Melanocyte of skin (primary cell): ENCODE measurements around the gene ANAPC2. TPM values are rescaled to one million over a fixed set of nuclear protein-coding genes. Genes with fewer than 3 reads are reported as not detected.

Source experiments
- small RNA-seq, 2 donors: library from RNA; depleted of rRNA; stranded (forward); fragments of <200 nt; gene quantifications; one replicate each; pipeline ENCODE3, GENCODE V24; 2012
- total RNA-seq, 2 donors: library from RNA; depleted of rRNA; stranded (reverse); fragments of >200 nt; gene quantifications; 2 replicates each; pipeline ENCODE4 v1.2.3, GENCODE V29; 2012

Gene ANAPC2, protein sequence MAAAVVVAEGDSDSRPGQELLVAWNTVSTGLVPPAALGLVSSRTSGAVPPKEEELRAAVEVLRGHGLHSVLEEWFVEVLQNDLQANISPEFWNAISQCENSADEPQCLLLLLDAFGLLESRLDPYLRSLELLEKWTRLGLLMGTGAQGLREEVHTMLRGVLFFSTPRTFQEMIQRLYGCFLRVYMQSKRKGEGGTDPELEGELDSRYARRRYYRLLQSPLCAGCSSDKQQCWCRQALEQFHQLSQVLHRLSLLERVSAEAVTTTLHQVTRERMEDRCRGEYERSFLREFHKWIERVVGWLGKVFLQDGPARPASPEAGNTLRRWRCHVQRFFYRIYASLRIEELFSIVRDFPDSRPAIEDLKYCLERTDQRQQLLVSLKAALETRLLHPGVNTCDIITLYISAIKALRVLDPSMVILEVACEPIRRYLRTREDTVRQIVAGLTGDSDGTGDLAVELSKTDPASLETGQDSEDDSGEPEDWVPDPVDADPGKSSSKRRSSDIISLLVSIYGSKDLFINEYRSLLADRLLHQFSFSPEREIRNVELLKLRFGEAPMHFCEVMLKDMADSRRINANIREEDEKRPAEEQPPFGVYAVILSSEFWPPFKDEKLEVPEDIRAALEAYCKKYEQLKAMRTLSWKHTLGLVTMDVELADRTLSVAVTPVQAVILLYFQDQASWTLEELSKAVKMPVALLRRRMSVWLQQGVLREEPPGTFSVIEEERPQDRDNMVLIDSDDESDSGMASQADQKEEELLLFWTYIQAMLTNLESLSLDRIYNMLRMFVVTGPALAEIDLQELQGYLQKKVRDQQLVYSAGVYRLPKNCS
- 10 to 100 TPM; 20.6 to 25.6 TPM for total RNA-seq

DNA sequence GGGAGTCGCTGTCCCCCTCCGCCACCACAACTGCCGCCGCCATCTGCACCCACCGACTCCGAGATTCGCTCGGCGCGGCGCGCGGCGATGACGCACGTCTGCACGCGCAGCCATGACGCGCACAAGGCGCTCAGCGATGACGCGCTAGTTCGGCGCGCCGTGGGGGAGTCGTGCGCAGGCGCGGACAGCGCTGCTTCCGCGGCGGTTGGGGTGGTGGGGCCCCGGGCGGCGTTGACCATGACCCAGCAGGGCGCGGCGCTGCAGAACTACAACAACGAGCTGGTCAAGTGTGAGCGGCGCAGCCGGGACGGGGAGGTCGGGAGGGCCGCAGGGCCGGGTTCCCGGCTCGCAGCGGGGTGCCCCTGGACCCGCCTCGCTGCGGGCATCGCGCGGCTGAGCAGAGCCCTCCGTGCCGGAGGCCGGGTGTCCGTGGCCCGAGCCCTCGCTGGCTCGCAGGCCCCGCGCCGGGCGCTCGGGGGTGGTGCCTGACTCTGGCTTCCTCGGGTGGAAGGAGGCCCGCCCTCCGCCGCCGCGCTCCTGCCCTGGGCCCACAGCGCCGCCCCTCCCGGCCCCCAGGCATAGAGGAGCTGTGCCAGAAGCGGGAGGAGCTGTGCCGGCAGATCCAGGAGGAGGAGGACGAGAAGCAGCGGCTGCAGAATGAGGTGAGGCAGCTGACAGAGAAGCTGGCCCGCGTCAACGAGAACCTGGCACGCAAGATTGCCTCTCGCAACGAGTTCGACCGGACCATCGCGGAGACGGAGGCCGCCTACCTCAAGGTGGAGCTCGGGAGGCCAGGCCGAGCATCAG lies at the start of gene ANAPC2, which contains the start of gene SSNA1:
ANAPC2 (minus strand) TSS at position 71 of the 807 bp plus-strand sequence; CDS start at position 43, 28 bp downstream.
SSNA1 (plus strand) TSS at position 187 of the 807 bp plus-strand sequence; CDS start at position 238, 51 bp downstream.

DNA sequence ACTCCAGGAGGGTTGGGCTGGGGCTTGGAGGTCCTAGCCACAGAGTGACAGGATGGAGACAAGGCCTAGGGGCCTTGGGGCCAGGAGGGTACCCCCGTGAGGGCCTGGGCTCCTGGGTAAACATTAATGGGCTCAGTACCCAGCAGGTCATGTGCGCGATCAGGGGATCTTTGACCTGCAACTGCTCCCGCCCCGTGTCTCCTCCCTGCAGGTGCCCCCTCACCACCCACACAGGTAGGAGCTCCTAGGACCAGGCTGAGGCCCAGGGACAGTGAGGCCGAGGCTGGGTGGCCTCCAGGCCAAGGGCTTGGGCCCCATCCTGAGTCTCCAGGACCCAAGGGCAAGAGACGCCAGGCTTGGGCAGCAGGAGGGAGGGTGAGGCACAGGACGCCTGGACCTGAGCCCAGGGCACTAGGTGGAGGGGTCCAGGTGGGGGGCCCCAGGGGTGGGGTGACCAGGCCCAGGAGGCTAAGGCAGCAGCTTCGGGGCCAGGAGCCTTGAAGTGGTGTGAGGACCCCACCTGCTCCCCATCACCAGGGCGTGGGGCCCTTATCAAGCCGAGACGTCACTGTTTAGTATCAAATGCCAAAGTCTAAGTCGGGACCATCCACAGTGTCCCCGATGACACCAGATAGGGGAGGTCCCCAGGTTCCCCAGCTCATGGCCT lies 42.5 kb upstream of the ANAPC2 start, which contains the start of gene SLC34A3:
SLC34A3 (plus strand) TSS at position 197 of the 667 bp plus-strand sequence. CDS start 802 bp downstream, outside the sequence.

DNA sequence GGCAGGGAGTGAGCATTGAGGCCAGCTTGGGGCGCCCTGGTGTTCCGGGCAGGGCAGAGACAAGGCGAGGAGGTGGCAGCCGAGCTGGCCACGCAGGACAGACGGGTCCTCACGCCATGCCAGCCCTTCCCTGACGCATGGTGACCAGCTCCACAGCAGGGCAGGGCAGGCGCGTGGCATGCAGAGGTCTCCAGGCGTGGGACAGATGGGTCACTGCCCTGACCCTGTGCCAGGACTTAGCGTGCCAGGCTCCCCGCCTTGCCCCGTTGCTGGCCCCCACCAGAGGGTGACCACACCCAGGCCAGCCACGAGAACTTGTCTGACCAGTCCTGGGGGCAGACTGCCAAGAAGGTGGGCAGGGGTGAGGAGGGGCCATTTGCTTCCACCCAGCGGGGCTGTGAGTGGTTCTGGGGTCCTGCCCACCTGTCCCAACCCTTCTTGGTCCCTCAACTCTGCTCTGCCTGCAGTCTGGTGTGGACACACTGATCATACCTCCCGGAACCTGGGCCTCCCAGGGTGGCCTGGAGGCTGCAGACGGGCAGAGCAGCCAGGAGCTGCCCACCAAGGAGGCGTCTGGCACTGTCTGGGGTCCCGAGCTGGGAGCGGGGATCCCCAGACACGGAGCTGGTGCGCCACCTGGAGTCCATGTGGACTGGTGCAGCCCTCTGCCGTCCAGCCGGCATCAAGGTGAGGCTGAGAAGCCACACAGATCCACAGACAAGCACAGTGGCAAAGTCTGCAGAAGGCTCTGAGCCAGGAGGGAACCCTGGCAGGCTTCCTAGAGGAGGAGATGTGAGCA lies 38.9 kb upstream of the ANAPC2 start, which contains the start of gene RNF224:
RNF224 (plus strand) TSS at position 449 of the 799 bp plus-strand sequence. CDS start 834 bp downstream, outside the sequence.

DNA sequence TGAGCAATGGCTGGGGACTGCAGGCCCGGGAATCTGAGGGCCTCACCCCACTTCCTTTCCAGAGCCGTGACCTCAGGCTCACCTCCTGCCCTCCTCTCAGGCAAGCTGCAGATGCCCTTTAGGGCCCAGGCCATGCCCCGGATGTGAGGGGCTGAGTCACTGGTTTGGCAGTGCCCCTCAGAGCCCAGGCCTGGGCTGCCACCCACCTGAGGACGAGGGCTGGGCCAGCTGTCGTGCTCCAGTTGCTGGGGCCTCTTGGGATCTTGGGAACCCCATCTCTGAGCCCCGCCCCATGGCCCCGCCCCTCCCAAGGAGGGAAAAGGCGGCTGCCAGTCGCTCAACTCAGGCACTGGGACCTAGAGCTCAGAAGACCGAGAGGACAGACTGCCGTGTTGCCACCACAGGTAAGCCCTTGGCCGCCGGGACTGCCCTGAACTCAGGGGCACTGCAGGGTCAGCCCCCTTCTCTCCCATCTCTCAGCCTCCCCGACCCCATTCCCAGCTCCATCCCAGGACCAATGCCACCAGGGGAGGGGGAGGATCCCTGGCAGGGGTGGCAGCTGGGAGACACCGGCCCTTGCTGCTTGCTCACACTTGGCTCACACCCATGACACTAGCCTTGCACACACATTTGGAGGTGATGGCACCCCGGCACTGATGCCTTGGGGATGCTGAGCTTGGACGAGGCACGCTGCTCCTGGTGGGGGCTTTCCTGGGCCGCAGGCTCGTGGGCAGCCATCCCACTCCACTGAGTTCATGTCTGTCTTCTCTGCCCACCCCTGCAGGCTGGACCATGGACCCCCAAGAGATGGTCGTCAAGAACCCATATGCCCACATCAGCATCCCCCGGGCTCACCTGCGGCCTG lies 36.7 kb upstream of the ANAPC2 start, which contains the start of gene CYSRT1:
CYSRT1 (plus strand) TSS at position 345 of the 865 bp plus-strand sequence; CDS start at position 793, 448 bp downstream.

DNA sequence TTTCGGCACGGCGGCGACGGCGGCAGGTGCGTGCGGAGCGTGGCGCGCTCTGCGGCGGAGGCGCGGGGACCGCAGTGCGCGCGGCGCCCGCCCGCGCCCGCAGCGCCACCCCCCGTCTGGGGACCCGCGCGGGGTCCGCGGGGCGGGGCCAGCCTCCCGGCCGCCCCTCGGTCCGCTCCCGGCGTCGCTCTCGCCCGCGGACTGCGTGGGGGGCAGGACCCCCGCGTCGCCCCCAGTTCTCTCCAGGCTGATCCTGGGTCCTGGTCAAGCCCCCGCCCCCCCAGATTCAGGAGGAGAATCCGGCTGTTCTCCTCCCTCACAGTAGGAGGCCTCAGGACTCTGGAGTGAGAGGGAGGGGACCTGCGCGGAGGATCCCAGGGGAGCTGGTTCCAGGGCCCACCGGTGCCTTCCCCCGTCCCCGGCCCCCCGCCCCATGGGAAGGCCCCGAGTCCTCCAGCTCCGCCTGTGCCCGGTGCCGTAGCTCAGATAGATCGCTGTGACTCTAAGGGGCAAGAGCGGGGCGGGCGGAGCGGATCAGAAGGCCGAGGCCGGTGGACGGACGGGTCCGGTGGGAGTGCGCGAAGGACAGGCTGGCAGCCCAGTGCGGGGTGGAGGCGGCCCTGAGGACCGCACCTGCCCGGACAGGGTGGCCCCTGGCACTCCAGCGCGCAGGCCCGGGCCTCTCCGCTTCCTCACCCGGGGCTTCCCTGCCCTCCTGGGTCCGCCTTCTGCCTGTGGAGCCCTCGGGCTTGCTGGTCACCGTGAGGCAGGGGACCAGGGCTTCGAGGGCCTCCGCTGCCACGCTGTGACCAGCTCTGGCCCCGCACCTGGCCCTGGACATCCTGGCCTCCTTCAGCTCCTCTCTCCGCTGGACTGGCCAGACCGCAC lies 34.1 kb upstream of the ANAPC2 start, which contains the start of gene RNF208:
RNF208 (minus strand) TSS at position 51 of the 888 bp plus-strand sequence. CDS start 1,028 bp downstream, outside the sequence.

DNA sequence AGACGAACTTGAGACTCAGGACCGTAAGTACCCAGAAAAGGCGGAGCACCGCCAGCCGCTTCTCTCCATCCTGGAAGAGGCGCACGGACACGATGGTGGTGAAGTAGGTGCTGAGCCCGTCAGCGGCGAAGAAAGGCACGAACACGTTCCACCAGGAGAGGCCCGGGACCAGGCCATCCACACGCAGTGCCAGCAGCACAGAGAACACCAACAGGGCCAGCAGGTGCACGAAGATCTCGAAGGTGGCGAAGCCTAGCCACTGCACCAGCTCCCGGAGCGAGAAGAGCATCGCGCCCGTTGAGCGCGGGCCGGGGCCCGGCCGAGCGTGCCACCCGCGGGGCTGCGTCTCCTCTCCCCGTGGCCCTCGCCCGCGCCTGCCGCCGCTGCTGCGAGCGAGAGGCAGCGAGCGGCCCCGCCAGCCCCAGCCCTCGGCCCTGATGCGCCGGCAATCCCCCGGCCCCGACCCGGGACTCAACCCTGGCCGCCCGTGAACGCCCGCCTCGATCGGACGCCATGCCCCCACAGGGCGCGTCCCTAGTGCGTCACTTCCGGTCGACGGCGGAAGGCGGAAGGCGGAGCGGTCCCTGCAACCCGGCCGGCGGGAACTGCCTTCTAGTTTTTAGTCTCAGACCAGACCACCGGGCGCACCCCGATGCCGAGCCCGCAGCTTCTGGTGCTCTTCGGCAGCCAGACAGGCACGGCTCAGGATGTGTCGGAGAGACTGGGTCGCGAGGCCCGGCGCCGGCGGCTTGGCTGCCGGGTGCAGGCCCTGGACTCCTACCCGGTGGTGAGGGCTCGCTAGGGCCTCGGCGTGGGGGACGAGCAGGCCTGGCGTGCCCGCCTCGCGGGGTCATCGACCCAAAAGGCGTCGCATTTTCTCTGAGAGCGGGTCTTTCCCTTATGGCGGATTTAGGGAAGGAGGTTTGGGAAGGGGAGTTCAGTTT lies 17.0 kb upstream of the ANAPC2 start, which contains the start of the genes NDOR1 and TMEM203:
NDOR1 (plus strand) TSS at position 575 of the 944 bp plus-strand sequence; CDS start at position 653, 78 bp downstream.
TMEM203 (minus strand) TSS at position 523 of the 944 bp plus-strand sequence; CDS start at position 289, 234 bp downstream.

DNA sequence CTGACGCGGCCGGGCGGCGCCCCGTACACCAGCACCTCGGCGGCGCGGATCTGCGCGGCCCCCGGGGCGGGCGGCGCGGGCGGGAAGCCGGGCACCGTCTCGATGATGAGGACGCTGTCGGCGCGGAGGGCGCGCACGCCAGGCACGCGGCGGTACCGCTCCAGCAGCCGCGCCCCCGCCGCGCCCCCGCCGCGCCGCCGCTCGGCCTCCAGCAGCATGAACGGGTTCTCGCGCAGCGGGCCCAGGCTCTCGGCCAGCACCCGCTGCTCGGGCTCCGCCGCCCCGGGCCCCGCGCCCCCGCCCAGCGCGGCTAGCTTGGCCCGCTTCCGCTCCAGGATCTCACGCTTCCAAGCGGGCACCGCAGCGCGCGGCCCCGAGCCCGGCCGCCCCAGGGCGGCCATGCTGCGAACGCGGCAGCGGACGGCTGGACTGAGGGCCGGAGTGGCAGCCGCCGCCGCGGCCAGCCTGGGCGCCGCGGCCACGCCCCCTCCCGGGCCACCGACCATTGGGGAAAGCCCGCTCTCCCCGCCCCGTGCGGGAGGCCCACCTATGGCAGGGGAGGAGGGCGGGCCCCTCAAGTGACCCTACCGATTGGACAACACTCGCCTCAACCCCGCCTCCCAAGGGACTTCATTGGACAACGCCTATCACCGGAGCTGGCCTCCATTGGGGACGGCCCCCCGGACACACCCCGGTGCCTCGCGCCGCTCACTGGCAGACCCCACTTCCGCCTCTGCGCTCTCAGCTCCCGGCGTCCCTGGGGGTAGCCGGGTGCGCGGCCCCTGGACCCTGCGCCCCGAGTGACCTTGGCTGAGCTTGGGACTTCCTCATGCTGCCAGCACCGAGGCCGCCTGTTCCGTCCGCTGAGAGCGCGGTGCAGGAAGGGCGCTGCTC lies 12.2 kb upstream of the ANAPC2 start, which contains the start of gene TPRN:
TPRN (minus strand) TSS at position 431 of the 894 bp plus-strand sequence; CDS start at position 401, 30 bp downstream.

DNA sequence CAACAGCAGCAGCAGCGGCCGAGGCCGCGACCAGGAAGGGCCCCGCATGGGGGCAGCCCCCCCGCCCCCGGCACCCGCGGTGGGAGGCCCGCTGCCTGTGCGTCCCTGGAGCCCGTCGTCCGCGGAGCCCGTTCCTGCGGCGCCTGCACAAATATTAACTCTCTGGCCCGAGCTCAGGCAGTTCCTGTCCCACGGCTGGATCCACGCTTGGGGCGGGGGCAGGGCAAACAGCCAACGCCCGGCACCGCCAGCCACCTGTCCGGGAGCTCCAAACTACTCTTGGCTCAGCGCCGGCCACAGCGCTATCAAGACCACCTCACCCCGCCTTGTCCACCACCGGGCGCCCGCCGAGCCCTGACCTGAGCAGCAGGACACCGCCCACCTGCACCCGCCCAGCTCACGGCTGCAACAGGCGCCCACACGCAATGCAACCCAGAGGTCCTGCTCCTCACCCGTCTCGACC lies 18.4 kb downstream of the ANAPC2 start, which contains the start of gene LRRC26:
LRRC26 (minus strand) TSS at position 156 of the 463 bp plus-strand sequence; CDS start at position 48, 108 bp downstream.

DNA sequence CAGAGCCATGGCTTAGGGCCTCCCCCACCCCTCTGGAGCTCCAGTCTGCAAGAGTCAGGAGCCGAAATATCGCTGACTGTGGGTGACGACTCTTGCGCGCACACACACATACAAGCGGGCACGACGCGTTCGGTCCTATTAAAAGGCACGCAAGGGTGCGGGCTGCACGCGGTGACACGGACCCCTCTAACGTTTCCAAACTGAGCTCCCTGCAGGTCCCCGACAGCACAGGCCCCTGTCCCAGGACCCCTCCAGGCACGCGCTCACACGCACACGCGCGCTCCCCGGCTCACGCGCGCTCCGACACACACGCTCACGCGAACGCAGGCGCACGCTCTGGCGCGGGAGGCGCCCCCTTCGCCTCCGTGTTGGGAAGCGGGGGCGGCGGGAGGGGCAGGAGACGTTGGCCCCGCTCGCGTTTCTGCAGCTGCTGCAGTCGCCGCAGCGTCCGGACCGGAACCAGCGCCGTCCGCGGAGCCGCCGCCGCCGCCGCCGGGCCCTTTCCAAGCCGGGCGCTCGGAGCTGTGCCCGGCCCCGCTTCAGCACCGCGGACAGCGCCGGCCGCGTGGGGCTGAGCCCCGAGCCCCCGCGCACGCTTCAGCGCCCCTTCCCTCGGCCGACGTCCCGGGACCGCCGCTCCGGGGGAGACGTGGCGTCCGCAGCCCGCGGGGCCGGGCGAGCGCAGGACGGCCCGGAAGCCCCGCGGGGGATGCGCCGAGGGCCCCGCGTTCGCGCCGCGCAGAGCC lies 49.5 kb downstream of the ANAPC2 start, which contains the start of gene GRIN1:
GRIN1 (plus strand) TSS at position 433 of the 746 bp plus-strand sequence. CDS start 333 bp downstream, outside the sequence.

Small RNA genes within 50 kb of the gene (small RNA-seq; reads per million reads assigned to genes)
- gene MIR3621: 0 reads per million in 2 donors

Other genes starting within 250 kb of the ANAPC2 start
- 100 to 1,000 TPM; 140 to 142 TPM for gene FBXW5, start 243.8 kb downstream of the ANAPC2 start, total RNA-seq
- gene C8G, start 243.3 kb downstream of the ANAPC2 start, total RNA-seq: under 1 TPM in 1 of 2 donors, not detected in 1; under 0.01 TPM
- not detected for gene LCN12, start 236.3 kb downstream of the ANAPC2 start, total RNA-seq
- not detected for gene PTGDS, start 211.1 kb downstream of the ANAPC2 start, total RNA-seq
- gene LCNL1, start 205.6 kb downstream of the ANAPC2 start, total RNA-seq: not detected
- 10 to 100 TPM; 15.1 to 20.6 TPM for gene PAXX, start 196.1 kb downstream of the ANAPC2 start, total RNA-seq
- not detected for gene CLIC3, start 192.0 kb downstream of the ANAPC2 start, total RNA-seq
- gene ABCA2, start 160.3 kb downstream of the ANAPC2 start, total RNA-seq: 10 to 100 TPM in 1 of 2 donors, 1 to 10 TPM in 1; 6.0 to 15.5 TPM
- gene FUT7, start 156.5 kb downstream of the ANAPC2 start, total RNA-seq: not detected
- 1 to 10 TPM; 4.8 to 5.7 TPM for gene NPDC1, start 142.4 kb downstream of the ANAPC2 start, total RNA-seq
- not detected for gene ENTPD2, start 134.5 kb downstream of the ANAPC2 start, total RNA-seq
- gene SAPCD2, start 118.0 kb downstream of the ANAPC2 start, total RNA-seq: 10 to 100 TPM in 1 of 2 donors, 1 to 10 TPM in 1; 5.5 to 12.0 TPM
- gene UAP1L1, start 111.0 kb downstream of the ANAPC2 start, total RNA-seq: 10 to 100 TPM; 27.0 to 34.4 TPM
- gene MAN1B1, start 101.6 kb downstream of the ANAPC2 start, total RNA-seq: 10 to 100 TPM; 44.3 to 55.7 TPM
- gene DPP7, start 73.8 kb downstream of the ANAPC2 start, total RNA-seq: 100 to 1,000 TPM in 1 of 2 donors, 10 to 100 TPM in 1; 90.9 to 110 TPM
- not detected for gene GRIN1, start 49.4 kb downstream of the ANAPC2 start, total RNA-seq
- gene LRRC26, start 18.5 kb downstream of the ANAPC2 start, total RNA-seq: not detected
- not detected for gene TMEM210, start 16.5 kb downstream of the ANAPC2 start, total RNA-seq
- gene SSNA1, start 116 bp upstream of the ANAPC2 start, total RNA-seq: 100 to 1,000 TPM in 1 of 2 donors, 10 to 100 TPM in 1; 70.2 to 109 TPM
- gene TPRN, start 12.2 kb upstream of the ANAPC2 start, total RNA-seq: 10 to 100 TPM in 1 of 2 donors, 1 to 10 TPM in 1; 7.7 to 12.7 TPM
- gene TMEM203, start 17.1 kb upstream of the ANAPC2 start, total RNA-seq: 10 to 100 TPM; 34.1 to 43.6 TPM
- gene NDOR1, start 17.1 kb upstream of the ANAPC2 start, total RNA-seq: 10 to 100 TPM; 12.4 to 16.0 TPM
- not detected for gene RNF208, start 33.7 kb upstream of the ANAPC2 start, total RNA-seq
- gene CYSRT1, start 36.6 kb upstream of the ANAPC2 start, total RNA-seq: under 1 TPM; 0.67 to 0.69 TPM
- gene RNF224, start 38.9 kb upstream of the ANAPC2 start, total RNA-seq: under 1 TPM in 1 of 2 donors, not detected in 1; under 0.01 TPM
- gene SLC34A3, start 42.3 kb upstream of the ANAPC2 start, total RNA-seq: not detected
- 100 to 1,000 TPM; 123 to 528 TPM for gene TUBB4B, start 52.7 kb upstream of the ANAPC2 start, total RNA-seq
- not detected for gene STPG3, start 62.7 kb upstream of the ANAPC2 start, total RNA-seq
- 10 to 100 TPM; 42.3 to 56.9 TPM for gene NELFB, start 66.8 kb upstream of the ANAPC2 start, total RNA-seq
- 10 to 100 TPM in 1 of 2 donors, 1 to 10 TPM in 1; 1.7 to 11.3 TPM for gene TOR4A, start 89.2 kb upstream of the ANAPC2 start, total RNA-seq
- under 1 TPM in 1 of 2 donors, not detected in 1; under 0.01 TPM for gene NRARP, start 113.7 kb upstream of the ANAPC2 start, total RNA-seq
- gene EXD3, start 234.6 kb upstream of the ANAPC2 start, total RNA-seq: 1 to 10 TPM; 2.0 to 5.5 TPM
- under 1 TPM; under 0.01 to 0.69 TPM for gene NOXA1, start 234.8 kb upstream of the ANAPC2 start, total RNA-seq